Testis (tissue), 3 donors: ENCODE results near the gene SP140L. TPM values are rescaled to one million over a fixed set of nuclear protein-coding genes. Genes with fewer than 3 reads are reported as not detected.

Experiments
- DNase-seq: peaks from one replicate; pipeline ENCODE4 v3.0.0-alpha.2; 2019
- H3K27ac ChIP-seq, 2 donors: fragments of 200-600 bp; sonication (generic); one replicate each; pipeline ENCODE4 v1.5.1; 2019
- H3K27me3 ChIP-seq: fragments of 200-600 bp; sonication (generic); one replicate; pipeline ENCODE4 v1.5.1; 2019
- H3K36me3 ChIP-seq: fragments of 200-600 bp; sonication (generic); one replicate; pipeline ENCODE4 v1.5.1; 2017; ENCODE audit warnings: low read depth; ENCODE audit errors: missing control alignments
- H3K4me1 ChIP-seq: fragments of 200-600 bp; sonication (generic); one replicate; pipeline ENCODE4 v1.5.1; 2019
- H3K4me3 ChIP-seq, 2 donors: fragments of 200-600 bp; sonication (generic); one replicate each; pipeline ENCODE4 v1.5.1; 2017 to 2019
- H3K9me3 ChIP-seq: fragments of 200-600 bp; sonication (generic); one replicate; pipeline ENCODE4 v1.5.1; 2017
- CTCF ChIP-seq, 3 experiments: fragments of 450-650 bp in 2 of 3; fragments of 200-600 bp in 1 of 3; sonication (generic) in 1 of 3; IDR thresholded peaks; one replicate each; pipeline ENCODE4 v1.5.1; 2016 to 2019; ENCODE audit warnings: antibody characterized with exemption in 3 of 3, mild to moderate bottlenecking in 2 of 3, moderate library complexity in 1 of 3
- POLR2A ChIP-seq: fragments of 450-650 bp; IDR thresholded peaks from one replicate; pipeline ENCODE4 v1.6.1; 2017; ENCODE audit warnings: antibody characterized with exemption, mild to moderate bottlenecking, moderate library complexity
- WGBS, 2 donors: methylation state at CpG; one replicate each; pipeline ENCODE4 v1.1.5; 2018; 5-methylcytosine and 5-hydroxymethylcytosine counted together
- intact Hi-C: fragments of 100-400 bp; cut with DNase I; formaldehyde crosslinking; loops from one replicate; pipeline ENCODE4 v1.15.1; 2023; ENCODE audit warnings: low total_unique reads
- polyA plus RNA-seq: library from polyadenylated mRNA; stranded (reverse); fragments of 350-450 nt; fragmentation: Illumina TruSeq; extraction: RNeasy Lipid Tissue Mini Kit (QIAGEN cat#74804); gene quantifications from one replicate; pipeline ENCODE4 v1.2.3, GENCODE V29; 2014; ENCODE audit warnings: low read depth, low replicate concordance; ENCODE audit not compliant: insufficient read depth
- total RNA-seq, 2 donors: library from RNA; depleted of rRNA; stranded (reverse); fragments of >200 nt; gene quantifications; one replicate each; pipeline ENCODE4 v1.2.3, GENCODE V29; 2016

Gene SP140L
- total and polyA plus RNA-seq, 3 donors from 2014 or later: 7.2 to 21.9 (median 7.9) TPM

GRCh38 chr2:230439590-230439989 is 112.6 kb downstream of the SP140L start:
- intact Hi-C loops: no loop called here
- H3K4me3 ChIP-seq: no peak overlapping the region
- no peaks in the 10 kb centered on the region for H3K9me3 ChIP-seq
- H3K27ac ChIP-seq: no peak overlapping the region
- no peak for DNase-seq
- H3K4me1 ChIP-seq: no peaks in the 10 kb centered on the region
- no peaks in the 10 kb centered on the region for H3K36me3 ChIP-seq
- H3K27me3 ChIP-seq: no peaks in the 10 kb centered on the region
- TF ChIP-seq POLR2A (no peak), CTCF (IDR thresholded peaks at IDR 0.05) (no peak)
- 29 to 37% methylated on average over 2 of the region's 2 CpGs for WGBS, 2 donors

- intact Hi-C loops: no loop called here
- H3K9me3 ChIP-seq: no peaks in the 10 kb centered on the region
- DNase-seq: no peak
- H3K36me3 ChIP-seq: no peaks in the 10 kb centered on the region
- 70 to 81% methylated on average over 4 of the region's 4 CpGs for WGBS, 2 donors
- no peak overlapping the region for H3K4me3 ChIP-seq
- no peaks in the 10 kb centered on the region for H3K4me1 ChIP-seq
- no peak overlapping the region for H3K27ac ChIP-seq
- TF ChIP-seq POLR2A (no peak), CTCF (IDR thresholded peaks at IDR 0.05) (no peak)
- H3K27me3 ChIP-seq: no peaks in the 10 kb centered on the region
Measured at GRCh38 chr2:230441227-230441897, 114.4 kb downstream of the SP140L start.

GRCh38 chr2:230443541-230443940 is 116.5 kb downstream of the SP140L start:
- no peaks in the 10 kb centered on the region for H3K36me3 ChIP-seq
- no peaks in the 10 kb centered on the region for H3K4me1 ChIP-seq
- H3K4me3 ChIP-seq: no peak overlapping the region
- TF ChIP-seq CTCF (IDR thresholded peaks at IDR 0.05) (no peak), POLR2A (no peak)
- no peak for DNase-seq
- intact Hi-C loops: no loop called here
- WGBS, 2 donors: 88 to 96% methylated on average over 2 of the region's 2 CpGs
- H3K27me3 ChIP-seq: no peaks in the 10 kb centered on the region
- no peak overlapping the region for H3K27ac ChIP-seq
- H3K9me3 ChIP-seq: no peaks in the 10 kb centered on the region

- no peaks in the 10 kb centered on the region for H3K4me1 ChIP-seq
- WGBS, 2 donors: 75 to 89% methylated on average over 2 of the region's 2 CpGs
- no peaks in the 10 kb centered on the region for H3K27me3 ChIP-seq
- no peak for DNase-seq
- no peak overlapping the region for H3K4me3 ChIP-seq
- TF ChIP-seq CTCF (IDR thresholded peaks at IDR 0.05) (no peak), POLR2A (no peak)
- intact Hi-C loops: no loop called here
- no peaks in the 10 kb centered on the region for H3K36me3 ChIP-seq
- no peak overlapping the region for H3K27ac ChIP-seq
- H3K9me3 ChIP-seq: no peaks in the 10 kb centered on the region
Measured at GRCh38 chr2:230444832-230445231, 117.8 kb downstream of the SP140L start.

GRCh38 chr2:230447036-230447435 is 120.0 kb downstream of the SP140L start:
- H3K27ac ChIP-seq: no peak overlapping the region
- no peak for TF ChIP-seq CTCF (IDR thresholded peaks at IDR 0.05)
- TF ChIP-seq POLR2A: no peak
- no peaks in the 10 kb centered on the region for H3K36me3 ChIP-seq
- no peak for DNase-seq
- H3K4me3 ChIP-seq: no peak overlapping the region
- 81 to 85% methylated on average over 7 of the region's 7 CpGs for WGBS, 2 donors
- H3K27me3 ChIP-seq: no peaks in the 10 kb centered on the region
- H3K9me3 ChIP-seq: no peaks in the 10 kb centered on the region
- no peaks in the 10 kb centered on the region for H3K4me1 ChIP-seq
- intact Hi-C loops: no loop called here
